K562 (cell line): ENCODE measurements around the gene SLC38A10. TPM values are rescaled to one million over a fixed set of nuclear protein-coding genes. Genes with fewer than 3 reads are reported as not detected.
A peak's percentile ranks its signal among the peaks of the same experiment; 100 is the strongest.

ENCODE experiments used
- ATF7 ChIP-seq: fragments of 450-650 bp; IDR thresholded peaks from 2 replicates; pipeline ENCODE4 v1.7.1; 2014; ENCODE audit warnings: mild to moderate bottlenecking, moderate library complexity
- BACH1 ChIP-seq: fragments of 200-800 bp; sonication (Bioruptor generic); IDR thresholded peaks from 2 replicates; pipeline ENCODE4 v1.6.1; 2016; ENCODE audit warnings: missing genetic modification characterization, missing compliant biosample characterization
- CCNT2 ChIP-seq: IDR thresholded peaks from 2 replicates; pipeline ENCODE4 v1.6.1; 2011; ENCODE audit warnings: borderline replicate concordance, low read depth, mild to moderate bottlenecking, moderate library complexity, mixed read lengths, low read length; ENCODE audit not compliant: insufficient read length; ENCODE audit errors: extremely low read depth
- CHD1 ChIP-seq: fragments of 200-600 bp; sonication (generic); IDR thresholded peaks from one replicate; pipeline ENCODE4 v1.6.1; 2012; ENCODE audit warnings: mild to moderate bottlenecking, moderate library complexity, low read length, inconsistent platforms
- EP300 ChIP-seq: IDR thresholded peaks from 2 replicates; pipeline ENCODE4 v1.6.1; 2012; ENCODE audit warnings: low read length, improper control_type of control experiment
- GABPB1 ChIP-seq: sonication (generic); formaldehyde crosslinking; IDR thresholded peaks from 2 replicates; pipeline ENCODE4 v1.8.0; 2022; ENCODE audit warnings: mild to moderate bottlenecking, missing genetic modification reagents
- GABPB2 ChIP-seq: fragments of 250-450 bp; sonication (Bioruptor Pico); conservative IDR thresholded peaks from 2 replicates; pipeline ENCODE4 v1.5.1; 2021; ENCODE audit warnings: mild to moderate bottlenecking
- HDAC2 ChIP-seq: fragments of 450-650 bp; IDR thresholded peaks from 2 replicates; pipeline ENCODE4 v1.6.1; 2016; ENCODE audit warnings: mild to moderate bottlenecking
- HEY1 ChIP-seq: fragments of 250-450 bp; sonication (Bioruptor Pico); IDR thresholded peaks from 2 replicates; pipeline ENCODE4 v1.5.0; 2020; ENCODE audit warnings: mild to moderate bottlenecking, moderate library complexity, borderline replicate concordance
- JUNB ChIP-seq: fragments of 450-650 bp; formaldehyde crosslinking; conservative IDR thresholded peaks from 2 replicates; pipeline ENCODE4 v1.4.0; 2020; ENCODE audit warnings: mild to moderate bottlenecking
- KAT8 ChIP-seq: fragments of 450-650 bp; IDR thresholded peaks from 2 replicates; pipeline ENCODE4 v1.6.1; 2016; ENCODE audit warnings: low read depth, mild to moderate bottlenecking
- KLF6 ChIP-seq: fragments of 250-450 bp; sonication (Bioruptor Pico); IDR thresholded peaks from 2 replicates; pipeline ENCODE4 v1.4.0; 2020; ENCODE audit warnings: mild to moderate bottlenecking, moderate library complexity, borderline replicate concordance
- MCM5 ChIP-seq: fragments of 450-650 bp; IDR thresholded peaks from 2 replicates; pipeline ENCODE4 v1.6.1; 2016; ENCODE audit warnings: low read depth
- NR2C2 ChIP-seq, 2 experiments: fragments of 200-800 bp in 1 of 2; sonication (Bioruptor generic) in 1 of 2; sonication (generic) in 1 of 2; formaldehyde crosslinking in 1 of 2; IDR thresholded peaks; 2 replicates each; pipeline versions ENCODE4 v1.6.1 to v1.8.0; 2016 to 2022; ENCODE audit warnings: mild to moderate bottlenecking in 1 of 2, missing compliant biosample characterization in 1 of 2, missing genetic modification characterization in 1 of 2, missing genetic modification reagents in 1 of 2
- POLR2G ChIP-seq: fragments of 200-400 bp; formaldehyde crosslinking; IDR thresholded peaks from 2 replicates; pipeline ENCODE4 v1.6.1; 2017; ENCODE audit warnings: low read depth, mild to moderate bottlenecking, antibody characterized with exemption, low read length, moderate library complexity
- RBM15 ChIP-seq: fragments of 200-400 bp; formaldehyde crosslinking; IDR thresholded peaks from 2 replicates; pipeline ENCODE4 v1.6.1; 2018; ENCODE audit warnings: mild to moderate bottlenecking, low read length, moderate library complexity; ENCODE audit not compliant: insufficient read depth
- SMARCB1 ChIP-seq: IDR thresholded peaks from 2 replicates; pipeline ENCODE4 v1.6.1; 2011; ENCODE audit warnings: improper control_type of control experiment, low read depth; ENCODE audit not compliant: insufficient read length
- SRSF1 ChIP-seq: fragments of 200-400 bp; formaldehyde crosslinking; IDR thresholded peaks from 2 replicates; pipeline ENCODE4 v1.6.1; 2017; ENCODE audit warnings: mild to moderate bottlenecking, low read depth, low read length, moderate library complexity
- ZC3H8 ChIP-seq: fragments of 450-650 bp; IDR thresholded peaks from 2 replicates; pipeline ENCODE4 v1.6.1; 2017
- ZNF12 ChIP-seq: sonication (generic); formaldehyde crosslinking; IDR thresholded peaks from 2 replicates; pipeline ENCODE4 v1.4.0; 2020; ENCODE audit warnings: mild to moderate bottlenecking, missing genetic modification reagents
- ZNF197 ChIP-seq: fragments of 200-800 bp; sonication (Bioruptor generic); IDR thresholded peaks from 2 replicates; pipeline ENCODE4 v1.6.1; 2016; ENCODE audit warnings: low read depth, missing genetic modification characterization, missing compliant biosample characterization
- ZNF398 ChIP-seq: fragments of 250-450 bp; sonication (Bioruptor Pico); IDR thresholded peaks from 2 replicates; pipeline ENCODE4 v1.8.0; 2021; ENCODE audit warnings: moderate library complexity, mild to moderate bottlenecking, inconsistent platforms
- ZNF507 ChIP-seq: conservative IDR thresholded peaks from 2 replicates; pipeline ENCODE4 v1.6.1; 2017; ENCODE audit warnings: missing genetic modification characterization, missing compliant biosample characterization
- ZNF717 ChIP-seq: fragments of 250-450 bp; sonication (Bioruptor Pico); IDR thresholded peaks from 2 replicates; pipeline ENCODE4 v1.5.0; 2021
- polyA plus RNA-seq, 8 experiments: library from polyadenylated mRNA; depleted of rRNA in 4 of 8; stranded (reverse) in 5 of 8; unstranded in 3 of 8; fragments of >200 nt; fragmentation: Nextera tagmentation in 2 of 8; fragmentation: Illumina TruSeq in 1 of 8; extraction: Ambion mirVana in 2 of 8; extraction: Trizol in 1 of 8; gene quantifications; 2 replicates each; pipeline versions ENCODE4 v1.2.1 to v1.2.3, GENCODE V29; 2011 to 2014; ENCODE audit warnings: inconsistent platforms in 1 of 8, missing spikeins in 1 of 8
- total RNA-seq, 7 experiments: library from RNA; depleted of rRNA in 6 of 7; stranded (reverse); fragments of >200 nt in 6 of 7; fragmentation: Illumina TruSeq in 2 of 7; extraction: Trizol in 2 of 7; gene quantifications; 2 replicates each; pipeline versions ENCODE4 v1.2.1 to v1.2.3, GENCODE V29; 2011 to 2021; ENCODE audit warnings: low replicate concordance in 1 of 7
- TF ChIP-seq, protein P1 (sequence below): fragments of 450-650 bp; IDR thresholded peaks from 2 replicates; pipeline ENCODE4 v1.6.1; 2017; ENCODE audit warnings: mild to moderate bottlenecking, moderate library complexity
- TF ChIP-seq, protein P2 (sequence below): sonication (generic); formaldehyde crosslinking; IDR thresholded peaks from 2 replicates; pipeline ENCODE4 v1.8.0; 2023; ENCODE audit warnings: mild to moderate bottlenecking, missing genetic modification reagents

SLC38A10 gene
- total and polyA plus RNA-seq, 9 of the 15 experiments (the other 6 are each of a cell fraction or from before 2014, with no cell fraction given) = 0.45 to 54.2 (median 13.8) TPM

GRCh38 chr17:81222906-81223761 lies 72.0 kb downstream of the SLC38A10 start, which contains the start of gene CEP131 (continued):
- no peak for TF ChIP-seq ZNF398 (CRISPR knock-in tag)
- TF ChIP-seq, protein P1, sequence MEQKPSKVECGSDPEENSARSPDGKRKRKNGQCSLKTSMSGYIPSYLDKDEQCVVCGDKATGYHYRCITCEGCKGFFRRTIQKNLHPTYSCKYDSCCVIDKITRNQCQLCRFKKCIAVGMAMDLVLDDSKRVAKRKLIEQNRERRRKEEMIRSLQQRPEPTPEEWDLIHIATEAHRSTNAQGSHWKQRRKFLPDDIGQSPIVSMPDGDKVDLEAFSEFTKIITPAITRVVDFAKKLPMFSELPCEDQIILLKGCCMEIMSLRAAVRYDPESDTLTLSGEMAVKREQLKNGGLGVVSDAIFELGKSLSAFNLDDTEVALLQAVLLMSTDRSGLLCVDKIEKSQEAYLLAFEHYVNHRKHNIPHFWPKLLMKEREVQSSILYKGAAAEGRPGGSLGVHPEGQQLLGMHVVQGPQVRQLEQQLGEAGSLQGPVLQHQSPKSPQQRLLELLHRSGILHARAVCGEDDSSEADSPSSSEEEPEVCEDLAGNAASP = no peak
- TF ChIP-seq, protein P2, sequence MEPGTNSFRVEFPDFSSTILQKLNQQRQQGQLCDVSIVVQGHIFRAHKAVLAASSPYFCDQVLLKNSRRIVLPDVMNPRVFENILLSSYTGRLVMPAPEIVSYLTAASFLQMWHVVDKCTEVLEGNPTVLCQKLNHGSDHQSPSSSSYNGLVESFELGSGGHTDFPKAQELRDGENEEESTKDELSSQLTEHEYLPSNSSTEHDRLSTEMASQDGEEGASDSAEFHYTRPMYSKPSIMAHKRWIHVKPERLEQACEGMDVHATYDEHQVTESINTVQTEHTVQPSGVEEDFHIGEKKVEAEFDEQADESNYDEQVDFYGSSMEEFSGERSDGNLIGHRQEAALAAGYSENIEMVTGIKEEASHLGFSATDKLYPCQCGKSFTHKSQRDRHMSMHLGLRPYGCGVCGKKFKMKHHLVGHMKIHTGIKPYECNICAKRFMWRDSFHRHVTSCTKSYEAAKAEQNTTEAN = no peak
- TF ChIP-seq EP300 = no peak
- TF ChIP-seq ZNF12 (CRISPR knock-in tag) = no peak
- TF ChIP-seq JUNB (CRISPR knock-in tag) = no peak
- TF ChIP-seq BACH1 = no peak
- no peak for TF ChIP-seq ZNF507 (tag)
- TF ChIP-seq GABPB2 (CRISPR knock-in tag) = no peak
- TF ChIP-seq POLR2G = peak; percentile 88
- TF ChIP-seq SRSF1 = no peak
- TF ChIP-seq ATF7 = peak; percentile 34; the same call in 1 of the 2 replicates
- no peak for TF ChIP-seq KLF6 (CRISPR knock-in tag)
- TF ChIP-seq GABPB1 (CRISPR knock-in tag) = peak; percentile 56; the same call in 1 of the 2 replicates
- no peak for TF ChIP-seq ZC3H8
- TF ChIP-seq ZNF717 (CRISPR knock-in tag) = no peak
- no peak for TF ChIP-seq SMARCB1
- TF ChIP-seq CCNT2 = peak; percentile 76
- TF ChIP-seq HDAC2 = no peak
- no peak for TF ChIP-seq CHD1
- TF ChIP-seq MCM5 = no peak
- no peak for TF ChIP-seq RBM15
- TF ChIP-seq ZNF197 (CRISPR knock-in tag) = no peak
- no peak for TF ChIP-seq NR2C2 (CRISPR knock-in tag; IDR thresholded peaks at IDR 0.05)
- TF ChIP-seq NR2C2 (tag; IDR thresholded peaks at IDR 0.05) = peak; percentile 86
- TF ChIP-seq HEY1 (CRISPR knock-in tag) = no peak
- TF ChIP-seq KAT8 = no peak
